ENCODE measurements around the gene CDK19. TPM values are rescaled to one million over a fixed set of nuclear protein-coding genes. Genes with fewer than 3 reads are reported as not detected.
"Not testable (repeated sequence)": the region's sequence is repeated elsewhere in the genome, so short reads cannot be mapped to it uniquely, and the experiment has no call there.

The CDK19 gene
- total RNA-seq, 4 donors from 2014 or later, result 10.8 to 13.2 (median 12.1) TPM

GRCh38 chr6:110748453-110748852, 66.8 kb downstream of the CDK19 start:
- Histone ChIP-seq H3K27ac (no peak overlapping the region), H3K9me3 (peaks cover 0 to 6% (median 0%) of the 10 kb centered on the region in 3 donors), H3K36me3 (peaks cover 0 to 20% (median 0%) of the 10 kb centered on the region in 3 donors), H3K4me1 (no peaks in the 10 kb centered on the region), H3K27me3 (no peaks in the 10 kb centered on the region), H3K4me3 (no peak overlapping the region)
- intact Hi-C loops (cut with DNase I), result no loop called here
- TF ChIP-seq CTCF (IDR thresholded peaks at IDR 0.05) (no peak), POLR2A (IDR thresholded peaks at IDR 0.05) (no peak)
- DNase-seq, result no peak
- 18 to 19% methylated on average over 3 of the region's 3 CpGs for WGBS, 2 donors

GRCh38 chr6:110746680-110747079, 68.6 kb downstream of the CDK19 start:
- 100% methylated on average over 1 of the region's 1 CpG for WGBS, 2 donors
- intact Hi-C loops (cut with DNase I), result no loop called here
- Histone ChIP-seq H3K9me3 (peaks cover 0 to 23% (median 11%) of the 10 kb centered on the region in 3 donors), H3K4me1 (no peaks in the 10 kb centered on the region), H3K4me3 (no peak overlapping the region), H3K27me3 (no peaks in the 10 kb centered on the region), H3K36me3 (peaks cover 0 to 37% (median 0%) of the 10 kb centered on the region in 3 donors), H3K27ac (no peak overlapping the region)
- DNase-seq, result no peak
- TF ChIP-seq POLR2A (IDR thresholded peaks at IDR 0.05) (no peak), CTCF (IDR thresholded peaks at IDR 0.05) (no peak)

GRCh38 chr6:110744991-110745390, 70.3 kb downstream of the CDK19 start:
- H3K27ac ChIP-seq, result no peak overlapping the region
- H3K36me3 ChIP-seq, result peaks cover 0 to 52% (median 0%) of the 10 kb centered on the region in 3 donors
- intact Hi-C loops (cut with DNase I), result no loop called here
- 97 to 100% methylated on average over 1 of the region's 1 CpG for WGBS, 2 donors
- no peaks in the 10 kb centered on the region for H3K27me3 ChIP-seq
- TF ChIP-seq POLR2A (IDR thresholded peaks at IDR 0.05) (no peak), CTCF (IDR thresholded peaks at IDR 0.05) (no peak)
- no peak for DNase-seq
- no peak overlapping the region for H3K4me3 ChIP-seq
- H3K4me1 ChIP-seq, result no peaks in the 10 kb centered on the region
- peaks cover 0 to 31% (median 18%) of the 10 kb centered on the region in 3 donors for H3K9me3 ChIP-seq

GRCh38 chr6:110742552-110742951, 72.7 kb downstream of the CDK19 start:
- H3K4me1 ChIP-seq; DNase-seq; H3K4me3 ChIP-seq; H3K27ac ChIP-seq; intact Hi-C loops (cut with DNase I); H3K27me3 ChIP-seq: not testable (repeated sequence)
- WGBS, 2 donors, result 95 to 98% methylated on average over 9 of the region's 9 CpGs
- peaks cover 0 to 31% (median 18%) of the 10 kb centered on the region in 3 donors for H3K9me3 ChIP-seq
- peaks cover 0 to 52% (median 0%) of the 10 kb centered on the region in 3 donors for H3K36me3 ChIP-seq

- no peaks in the 10 kb centered on the region for H3K4me1 ChIP-seq
- no peak overlapping the region for H3K4me3 ChIP-seq
- peaks cover 0 to 52% (median 0%) of the 10 kb centered on the region in 3 donors for H3K36me3 ChIP-seq
- no peaks in the 10 kb centered on the region for H3K27me3 ChIP-seq
- 86 to 92% methylated on average over 3 of the region's 3 CpGs for WGBS, 2 donors
- no peak for DNase-seq
- TF ChIP-seq CTCF (IDR thresholded peaks at IDR 0.05) (no peak), POLR2A (IDR thresholded peaks at IDR 0.05) (no peak)
- intact Hi-C loops (cut with DNase I), result no loop called here
- H3K9me3 ChIP-seq, result peaks cover 0 to 31% (median 18%) of the 10 kb centered on the region in 3 donors
- H3K27ac ChIP-seq, result no peak overlapping the region
Observed at GRCh38 chr6:110741517-110741916, 73.8 kb downstream of the CDK19 start.

- H3K4me3 ChIP-seq, result no peak overlapping the region
- H3K27ac ChIP-seq, result no peak overlapping the region
- H3K36me3 ChIP-seq, result peaks cover 0 to 41% (median 0%) of the 10 kb centered on the region in 3 donors
- H3K27me3 ChIP-seq, result no peaks in the 10 kb centered on the region
- 71 to 73% methylated on average over 4 of the region's 4 CpGs for WGBS, 2 donors
- H3K4me1 ChIP-seq, result no peaks in the 10 kb centered on the region
- H3K9me3 ChIP-seq, result peaks cover 0 to 30% (median 18%) of the 10 kb centered on the region in 3 donors
- no peak for DNase-seq
- intact Hi-C loops (cut with DNase I), result no loop called here
- no peak for TF ChIP-seq POLR2A (IDR thresholded peaks at IDR 0.05)
- no peak for TF ChIP-seq CTCF (IDR thresholded peaks at IDR 0.05)
Observed at GRCh38 chr6:110738899-110739365, 76.3 kb downstream of the CDK19 start.
